WTC11 (cell line): ENCODE measurements around the gene ANKLE2. TPM values are rescaled to one million over a fixed set of nuclear protein-coding genes. Genes with fewer than 3 reads are reported as not detected.
A peak's percentile ranks its signal among the peaks of the same experiment; 100 is the strongest.

ENCODE experiments used
- ATAC-seq: fragments of 200-7000 bp; cut with Tn5 transposase; 2 replicates; pipeline ENCODE4 v1.10.0; 2021; ENCODE audit warnings: mild to moderate bottlenecking, moderate library complexity
- CTCF ChIA-PET: fragments of 300-600 bp; sonication (Branson Sonifier 250); formaldehyde crosslinking; loops from one replicate; lab custom pipeline; 2021; ENCODE audit warnings: antibody characterized with exemption; lab: Charles Lee
- POLR2A ChIA-PET: fragments of 350-600 bp; sonication (Branson Sonifier 250); formaldehyde crosslinking; loops from one replicate; lab custom pipeline; 2021; ENCODE audit warnings: antibody characterized with exemption; lab: Charles Lee
- DNase-seq: peaks from one replicate; pipeline ENCODE4 v3.0.0; 2021; ENCODE audit warnings: low spot score
- H3K27ac Mint-ChIP-seq: 2 replicates; pipeline ENCODE4 v1.8.0; 2021; ENCODE audit warnings: mixed read lengths
- H3K27me3 Mint-ChIP-seq: 2 replicates; pipeline ENCODE4 v1.8.0; 2021; ENCODE audit warnings: low read depth, mild to moderate bottlenecking, moderate library complexity, mixed read lengths
- H3K36me3 Mint-ChIP-seq: 2 replicates; pipeline ENCODE4 v1.8.0; 2021; ENCODE audit warnings: mixed read lengths
- H3K4me1 Mint-ChIP-seq: 2 replicates; pipeline ENCODE4 v1.8.0; 2022; ENCODE audit warnings: mixed read lengths
- H3K4me3 Mint-ChIP-seq: 2 replicates; pipeline ENCODE4 v1.8.0; 2021; ENCODE audit warnings: mild to moderate bottlenecking, moderate library complexity, mixed read lengths
- H3K9me3 Mint-ChIP-seq: 2 replicates; pipeline ENCODE4 v1.8.0; 2021; ENCODE audit warnings: mixed read lengths
- CBFB ChIP-seq: sonication (generic); formaldehyde crosslinking; IDR thresholded peaks from 2 replicates; pipeline ENCODE4 v1.8.1; 2022; ENCODE audit warnings: mild to moderate bottlenecking, low read depth, missing genetic modification reagents
- CREB1 ChIP-seq: sonication (generic); formaldehyde crosslinking; IDR thresholded peaks from 2 replicates; pipeline ENCODE4 v1.8.0; 2023; ENCODE audit warnings: mild to moderate bottlenecking, missing genetic modification reagents
- ESRRA ChIP-seq: sonication (generic); formaldehyde crosslinking; IDR thresholded peaks from 2 replicates; pipeline ENCODE4 v1.8.1; 2022; ENCODE audit warnings: mild to moderate bottlenecking, missing genetic modification reagents, borderline replicate concordance
- GRHL2 ChIP-seq: fragments of 250-450 bp; sonication (Bioruptor Pico); IDR thresholded peaks from 2 replicates; pipeline ENCODE4 v1.8.0; 2022; ENCODE audit warnings: mild to moderate bottlenecking, moderate library complexity; ENCODE audit not compliant: insufficient replicate concordance, severe bottlenecking
- NR2C2 ChIP-seq: sonication (generic); formaldehyde crosslinking; IDR thresholded peaks from 2 replicates; pipeline ENCODE4 v1.8.0; 2022; ENCODE audit warnings: mild to moderate bottlenecking, missing genetic modification reagents
- PRRX2 ChIP-seq: fragments of 250-450 bp; sonication (Bioruptor Pico); IDR thresholded peaks from 2 replicates; pipeline ENCODE4 v1.8.0; 2021; ENCODE audit warnings: mild to moderate bottlenecking
- RELA ChIP-seq: sonication (generic); formaldehyde crosslinking; IDR thresholded peaks from 2 replicates; pipeline ENCODE4 v1.8.1; 2022; ENCODE audit warnings: missing genetic modification reagents, mild to moderate bottlenecking, borderline replicate concordance
- RORB ChIP-seq: fragments of 250-450 bp; sonication (Bioruptor Pico); IDR thresholded peaks from 2 replicates; pipeline ENCODE4 v1.9.0; 2021; ENCODE audit warnings: mild to moderate bottlenecking
- SP1 ChIP-seq: sonication (generic); formaldehyde crosslinking; conservative IDR thresholded peaks from 2 replicates; pipeline ENCODE4 v1.8.1; 2022; ENCODE audit warnings: missing genetic modification reagents
- TEAD1 ChIP-seq: sonication (generic); formaldehyde crosslinking; IDR thresholded peaks from 2 replicates; pipeline ENCODE4 v1.8.0; 2022; ENCODE audit warnings: mild to moderate bottlenecking, missing genetic modification reagents
- ZNF232 ChIP-seq: sonication (generic); formaldehyde crosslinking; IDR thresholded peaks from 2 replicates; pipeline ENCODE4 v1.8.0; 2022; ENCODE audit warnings: mild to moderate bottlenecking, missing genetic modification reagents
- ZNF281 ChIP-seq: sonication (generic); formaldehyde crosslinking; IDR thresholded peaks from 2 replicates; pipeline ENCODE4 v1.8.0; 2023; ENCODE audit warnings: mild to moderate bottlenecking, missing genetic modification reagents
- total RNA-seq: library from RNA; stranded (reverse); gene quantifications from 3 replicates; pipeline ENCODE4 v1.2.3, GENCODE V29; 2021
- TF ChIP-seq, protein P1 (sequence below): sonication (generic); formaldehyde crosslinking; IDR thresholded peaks from 2 replicates; pipeline ENCODE4 v1.8.0; 2022; ENCODE audit warnings: mild to moderate bottlenecking, missing genetic modification reagents
- TF ChIP-seq, protein P2 (sequence below): sonication (generic); formaldehyde crosslinking; IDR thresholded peaks from 2 replicates; pipeline ENCODE4 v1.8.0; 2022; ENCODE audit warnings: mild to moderate bottlenecking, missing genetic modification reagents
- TF ChIP-seq, protein P3 (sequence below): fragments of 250-450 bp; sonication (Bioruptor Pico); IDR thresholded peaks from 2 replicates; pipeline ENCODE4 v1.9.0; 2021; ENCODE audit warnings: moderate library complexity, mild to moderate bottlenecking, inconsistent platforms, borderline replicate concordance
- TF ChIP-seq, protein P4 (sequence below): sonication (generic); formaldehyde crosslinking; IDR thresholded peaks from 2 replicates; pipeline ENCODE4 v1.8.1; 2022; ENCODE audit warnings: mild to moderate bottlenecking, missing genetic modification reagents, moderate library complexity, borderline replicate concordance
- TF ChIP-seq, protein P5 (sequence below): sonication (generic); formaldehyde crosslinking; conservative IDR thresholded peaks from 2 replicates; pipeline ENCODE4 v1.8.1; 2022; ENCODE audit warnings: mild to moderate bottlenecking, missing genetic modification reagents
- TF ChIP-seq, protein P6 (sequence below): sonication (generic); formaldehyde crosslinking; IDR thresholded peaks from 2 replicates; pipeline ENCODE4 v1.8.0; 2023; ENCODE audit warnings: missing genetic modification reagents

The ANKLE2 gene
- total RNA-seq, 1 experiment from 2014 or later: 63.8 TPM

GRCh38 chr12:132715874-132716273, 45.8 kb downstream of the ANKLE2 start (continued):
- TF ChIP-seq, protein P1, sequence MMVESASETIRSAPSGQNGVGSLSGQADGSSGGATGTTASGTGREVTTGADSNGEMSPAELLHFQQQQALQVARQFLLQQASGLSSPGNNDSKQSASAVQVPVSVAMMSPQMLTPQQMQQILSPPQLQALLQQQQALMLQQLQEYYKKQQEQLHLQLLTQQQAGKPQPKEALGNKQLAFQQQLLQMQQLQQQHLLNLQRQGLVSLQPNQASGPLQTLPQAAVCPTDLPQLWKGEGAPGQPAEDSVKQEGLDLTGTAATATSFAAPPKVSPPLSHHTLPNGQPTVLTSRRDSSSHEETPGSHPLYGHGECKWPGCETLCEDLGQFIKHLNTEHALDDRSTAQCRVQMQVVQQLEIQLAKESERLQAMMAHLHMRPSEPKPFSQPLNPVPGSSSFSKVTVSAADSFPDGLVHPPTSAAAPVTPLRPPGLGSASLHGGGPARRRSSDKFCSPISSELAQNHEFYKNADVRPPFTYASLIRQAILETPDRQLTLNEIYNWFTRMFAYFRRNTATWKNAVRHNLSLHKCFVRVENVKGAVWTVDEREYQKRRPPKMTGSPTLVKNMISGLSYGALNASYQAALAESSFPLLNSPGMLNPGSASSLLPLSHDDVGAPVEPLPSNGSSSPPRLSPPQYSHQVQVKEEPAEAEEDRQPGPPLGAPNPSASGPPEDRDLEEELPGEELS: no peak
- TF ChIP-seq TEAD1 (CRISPR knock-in tag): no peak
- TF ChIP-seq, protein P2, sequence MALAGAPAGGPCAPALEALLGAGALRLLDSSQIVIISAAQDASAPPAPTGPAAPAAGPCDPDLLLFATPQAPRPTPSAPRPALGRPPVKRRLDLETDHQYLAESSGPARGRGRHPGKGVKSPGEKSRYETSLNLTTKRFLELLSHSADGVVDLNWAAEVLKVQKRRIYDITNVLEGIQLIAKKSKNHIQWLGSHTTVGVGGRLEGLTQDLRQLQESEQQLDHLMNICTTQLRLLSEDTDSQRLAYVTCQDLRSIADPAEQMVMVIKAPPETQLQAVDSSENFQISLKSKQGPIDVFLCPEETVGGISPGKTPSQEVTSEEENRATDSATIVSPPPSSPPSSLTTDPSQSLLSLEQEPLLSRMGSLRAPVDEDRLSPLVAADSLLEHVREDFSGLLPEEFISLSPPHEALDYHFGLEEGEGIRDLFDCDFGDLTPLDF (CRISPR knock-in tag): no peak
- TF ChIP-seq, all 79 proteins: peak for 0

DNA sequence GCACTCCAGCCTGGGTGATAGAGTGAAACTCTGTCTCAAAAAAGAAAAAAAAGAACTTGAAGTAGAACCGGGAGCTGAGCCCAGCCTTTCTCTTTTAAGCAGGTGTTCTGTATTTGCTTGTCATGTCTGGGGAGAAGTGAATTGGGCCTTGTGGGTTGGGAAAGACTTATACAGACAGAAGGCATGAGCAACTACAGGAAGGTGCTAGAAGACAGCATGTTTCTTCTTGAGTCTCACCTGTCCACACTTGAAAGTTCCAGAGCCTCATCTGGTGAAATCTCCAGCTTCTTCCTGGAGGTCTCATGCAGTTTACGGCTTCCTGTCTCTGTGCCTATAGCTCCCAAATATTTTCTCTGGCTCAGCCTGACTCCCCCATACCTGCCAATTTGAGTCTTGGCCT, 48.5 kb downstream of the ANKLE2 start:
- DNase-seq (no peak), ATAC-seq (no peak)
- H3K4me1 Mint-ChIP-seq: peaks cover 8% of the 10 kb centered on the region; the same call in 1 of the 2 replicates
- TF ChIP-seq, protein P3, sequence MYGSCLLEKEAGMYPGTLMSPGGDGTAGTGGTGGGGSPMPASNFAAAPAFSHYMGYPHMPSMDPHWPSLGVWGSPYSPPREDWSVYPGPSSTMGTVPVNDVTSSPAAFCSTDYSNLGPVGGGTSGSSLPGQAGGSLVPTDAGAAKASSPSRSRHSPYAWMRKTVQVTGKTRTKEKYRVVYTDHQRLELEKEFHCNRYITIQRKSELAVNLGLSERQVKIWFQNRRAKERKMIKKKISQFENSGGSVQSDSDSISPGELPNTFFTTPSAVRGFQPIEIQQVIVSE (CRISPR knock-in tag): no peak
- TF ChIP-seq, protein P4, sequence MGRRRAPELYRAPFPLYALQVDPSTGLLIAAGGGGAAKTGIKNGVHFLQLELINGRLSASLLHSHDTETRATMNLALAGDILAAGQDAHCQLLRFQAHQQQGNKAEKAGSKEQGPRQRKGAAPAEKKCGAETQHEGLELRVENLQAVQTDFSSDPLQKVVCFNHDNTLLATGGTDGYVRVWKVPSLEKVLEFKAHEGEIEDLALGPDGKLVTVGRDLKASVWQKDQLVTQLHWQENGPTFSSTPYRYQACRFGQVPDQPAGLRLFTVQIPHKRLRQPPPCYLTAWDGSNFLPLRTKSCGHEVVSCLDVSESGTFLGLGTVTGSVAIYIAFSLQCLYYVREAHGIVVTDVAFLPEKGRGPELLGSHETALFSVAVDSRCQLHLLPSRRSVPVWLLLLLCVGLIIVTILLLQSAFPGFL (CRISPR knock-in tag): no peak
- TF ChIP-seq NR2C2 (CRISPR knock-in tag) (no peak), CBFB (CRISPR knock-in tag) (no peak), RELA (no peak), GRHL2 (CRISPR knock-in tag) (no peak), TEAD1 (CRISPR knock-in tag) (no peak), ZNF232 (CRISPR knock-in tag) (no peak), ESRRA (CRISPR knock-in tag) (no peak), PRRX2 (CRISPR knock-in tag) (no peak), ZNF281 (no peak), RORB (CRISPR knock-in tag) (no peak), CREB1 (no peak), SP1 (CRISPR knock-in tag) (no peak)
- TF ChIP-seq, protein P5, sequence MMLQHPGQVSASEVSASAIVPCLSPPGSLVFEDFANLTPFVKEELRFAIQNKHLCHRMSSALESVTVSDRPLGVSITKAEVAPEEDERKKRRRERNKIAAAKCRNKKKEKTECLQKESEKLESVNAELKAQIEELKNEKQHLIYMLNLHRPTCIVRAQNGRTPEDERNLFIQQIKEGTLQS (CRISPR knock-in tag): no peak
- TF ChIP-seq, protein P6, sequence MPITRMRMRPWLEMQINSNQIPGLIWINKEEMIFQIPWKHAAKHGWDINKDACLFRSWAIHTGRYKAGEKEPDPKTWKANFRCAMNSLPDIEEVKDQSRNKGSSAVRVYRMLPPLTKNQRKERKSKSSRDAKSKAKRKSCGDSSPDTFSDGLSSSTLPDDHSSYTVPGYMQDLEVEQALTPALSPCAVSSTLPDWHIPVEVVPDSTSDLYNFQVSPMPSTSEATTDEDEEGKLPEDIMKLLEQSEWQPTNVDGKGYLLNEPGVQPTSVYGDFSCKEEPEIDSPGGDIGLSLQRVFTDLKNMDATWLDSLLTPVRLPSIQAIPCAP (CRISPR knock-in tag): no peak
- H3K27me3 Mint-ChIP-seq: no peaks in the 10 kb centered on the region
- CTCF ChIA-PET: interaction anchor here (1.1 to 1.6 kb wide), 2 partner anchors 74 to 298 kb away, joined by 3 to 5 read pairs; no protein-coding TSS in a partner anchor
- H3K4me3 Mint-ChIP-seq: no peak overlapping the region
- H3K9me3 Mint-ChIP-seq: peaks cover 4% of the 10 kb centered on the region; the same call in 1 of the 2 replicates
- H3K36me3 Mint-ChIP-seq: peaks cover 23% of the 10 kb centered on the region
- 0 out of 2 replicates have a peak overlapping the region, but pooled peaks have one; percentile 27 for H3K27ac Mint-ChIP-seq
- POLR2A ChIA-PET: no interaction called here
